Mammary epithelial cell (primary cell): ENCODE data around the gene PARD3.

Source experiments
- EZH2 ChIP-seq: IDR thresholded peaks from 2 replicates; pipeline ENCODE4 v1.6.1; 2012; ENCODE audit warnings: low read length, inconsistent platforms, borderline replicate concordance
- TF ChIP-seq, protein P1 (sequence below), 2 donors: IDR thresholded peaks in 1 of 2; conservative IDR thresholded peaks in 1 of 2; 2 replicates each; pipeline ENCODE4 v1.5.1; 2011 to 2012; ENCODE audit warnings: inconsistent platforms in 2 of 2, low read length in 2 of 2, mild to moderate bottlenecking in 2 of 2, control low read depth in 1 of 2, low read depth in 1 of 2; ENCODE audit not compliant: insufficient read depth in 1 of 2; ENCODE audit errors: extremely low read depth in 1 of 2

DNA sequence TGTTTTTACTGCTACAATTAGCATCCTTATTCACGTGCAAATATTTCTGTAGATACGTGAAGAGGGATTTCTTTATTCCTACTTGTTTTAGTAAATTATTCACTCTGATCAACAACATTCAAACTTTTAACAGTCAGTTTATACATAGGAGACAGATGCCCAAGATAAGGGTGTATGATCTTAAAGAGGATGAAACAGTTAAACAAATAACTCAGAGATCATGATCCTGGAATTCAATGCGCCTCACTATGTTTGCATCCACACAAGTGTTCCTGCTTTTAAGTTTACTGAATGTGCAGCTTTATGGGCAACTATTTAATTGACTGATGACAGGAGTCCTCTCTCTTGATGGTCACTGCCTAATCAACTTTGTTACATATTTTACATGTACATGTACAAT lies 394.8 kb downstream of the PARD3 start:
- TF ChIP-seq, protein P1, sequence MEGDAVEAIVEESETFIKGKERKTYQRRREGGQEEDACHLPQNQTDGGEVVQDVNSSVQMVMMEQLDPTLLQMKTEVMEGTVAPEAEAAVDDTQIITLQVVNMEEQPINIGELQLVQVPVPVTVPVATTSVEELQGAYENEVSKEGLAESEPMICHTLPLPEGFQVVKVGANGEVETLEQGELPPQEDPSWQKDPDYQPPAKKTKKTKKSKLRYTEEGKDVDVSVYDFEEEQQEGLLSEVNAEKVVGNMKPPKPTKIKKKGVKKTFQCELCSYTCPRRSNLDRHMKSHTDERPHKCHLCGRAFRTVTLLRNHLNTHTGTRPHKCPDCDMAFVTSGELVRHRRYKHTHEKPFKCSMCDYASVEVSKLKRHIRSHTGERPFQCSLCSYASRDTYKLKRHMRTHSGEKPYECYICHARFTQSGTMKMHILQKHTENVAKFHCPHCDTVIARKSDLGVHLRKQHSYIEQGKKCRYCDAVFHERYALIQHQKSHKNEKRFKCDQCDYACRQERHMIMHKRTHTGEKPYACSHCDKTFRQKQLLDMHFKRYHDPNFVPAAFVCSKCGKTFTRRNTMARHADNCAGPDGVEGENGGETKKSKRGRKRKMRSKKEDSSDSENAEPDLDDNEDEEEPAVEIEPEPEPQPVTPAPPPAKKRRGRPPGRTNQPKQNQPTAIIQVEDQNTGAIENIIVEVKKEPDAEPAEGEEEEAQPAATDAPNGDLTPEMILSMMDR (conservative IDR thresholded peaks at IDR 0.05 in 1 of 2, IDR thresholded peaks at IDR 0.05 in 1 of 2; ENCODE audit: extremely low read depth in 1 of 2, insufficient read depth in 1 of 2, low read depth in 1 of 2, low read length in 2 of 2), result no peak
- TF ChIP-seq EZH2, result no peak
